SHP77 (cell line): ENCODE results near the gene TF.

Experiments
- DNase-seq, 2 experiments: peaks; one replicate each; lab custom pipeline; 2025; lab: John Stamatoyannopoulos, UW

Gene TF

DNA sequence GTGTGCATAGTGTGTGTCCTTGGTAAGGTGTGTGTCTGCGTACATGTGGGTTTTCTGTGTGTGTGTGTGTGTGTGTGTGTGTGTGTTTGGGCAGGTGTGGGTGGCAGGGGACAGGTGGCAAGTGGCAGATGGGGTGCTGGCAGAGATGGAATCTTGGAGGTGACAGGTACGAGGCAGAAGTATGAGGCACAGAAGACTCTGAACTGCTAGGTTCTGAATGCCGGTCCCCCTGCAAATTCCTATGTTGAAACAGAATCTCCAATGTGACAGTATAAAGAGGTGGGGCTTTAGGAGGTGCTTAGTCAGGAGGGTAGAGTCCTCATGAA is 89.2 kb downstream of the TF start:
- DNase-seq = no peak

DNA sequence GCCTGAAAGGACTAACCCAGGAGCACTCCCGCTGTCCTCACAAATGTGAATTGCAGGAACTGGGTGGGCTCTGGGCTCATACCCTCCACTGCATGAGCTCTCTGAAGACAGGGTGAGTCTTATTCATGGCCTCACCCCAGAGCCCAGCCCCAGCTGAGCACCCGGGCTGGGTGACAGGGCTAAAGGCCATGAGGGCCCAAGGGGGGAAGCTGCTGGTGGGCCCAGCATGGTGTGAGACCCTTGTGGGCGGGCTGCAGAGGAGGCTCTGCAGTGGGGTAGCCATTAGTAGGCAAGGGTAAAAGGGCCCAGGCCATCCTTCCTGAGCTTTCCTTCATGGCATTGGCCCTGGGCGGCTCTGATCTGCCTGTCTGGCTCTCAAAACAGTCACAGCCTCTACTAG is 89.8 kb downstream of the TF start:
- DNase-seq = no peak

DNA sequence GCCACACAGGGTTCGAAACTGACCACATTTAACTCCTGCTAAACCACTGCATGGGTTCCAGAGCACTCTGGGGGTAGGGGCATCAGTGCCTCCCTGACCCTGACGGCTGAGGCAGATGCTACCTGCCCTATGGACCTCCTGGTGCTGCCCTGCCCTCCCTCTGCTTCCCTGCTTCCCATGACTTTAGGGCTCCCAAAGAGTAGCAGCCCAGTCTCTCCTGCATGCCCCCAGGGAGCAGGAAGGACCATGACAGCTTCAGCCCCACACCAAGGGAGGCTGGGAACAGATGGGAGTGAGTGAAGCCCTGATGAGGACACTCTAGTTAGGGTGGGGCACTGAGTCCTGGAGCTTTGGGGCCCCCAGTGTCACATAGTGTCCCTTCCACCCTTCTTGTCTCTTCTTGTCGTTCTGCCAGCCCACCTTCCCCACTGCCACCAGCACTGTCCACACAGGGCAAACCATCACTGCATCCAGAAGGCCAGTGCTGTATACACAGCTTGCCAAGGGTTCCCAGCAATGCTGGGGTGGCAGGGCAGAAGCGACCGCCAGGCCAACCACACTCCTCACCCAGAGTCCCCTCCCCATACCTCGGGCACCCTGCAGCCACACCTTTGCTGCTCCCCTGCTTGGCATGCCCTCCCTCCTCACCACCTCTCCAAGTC is 90.4 kb downstream of the TF start:
- no peak for DNase-seq

DNA sequence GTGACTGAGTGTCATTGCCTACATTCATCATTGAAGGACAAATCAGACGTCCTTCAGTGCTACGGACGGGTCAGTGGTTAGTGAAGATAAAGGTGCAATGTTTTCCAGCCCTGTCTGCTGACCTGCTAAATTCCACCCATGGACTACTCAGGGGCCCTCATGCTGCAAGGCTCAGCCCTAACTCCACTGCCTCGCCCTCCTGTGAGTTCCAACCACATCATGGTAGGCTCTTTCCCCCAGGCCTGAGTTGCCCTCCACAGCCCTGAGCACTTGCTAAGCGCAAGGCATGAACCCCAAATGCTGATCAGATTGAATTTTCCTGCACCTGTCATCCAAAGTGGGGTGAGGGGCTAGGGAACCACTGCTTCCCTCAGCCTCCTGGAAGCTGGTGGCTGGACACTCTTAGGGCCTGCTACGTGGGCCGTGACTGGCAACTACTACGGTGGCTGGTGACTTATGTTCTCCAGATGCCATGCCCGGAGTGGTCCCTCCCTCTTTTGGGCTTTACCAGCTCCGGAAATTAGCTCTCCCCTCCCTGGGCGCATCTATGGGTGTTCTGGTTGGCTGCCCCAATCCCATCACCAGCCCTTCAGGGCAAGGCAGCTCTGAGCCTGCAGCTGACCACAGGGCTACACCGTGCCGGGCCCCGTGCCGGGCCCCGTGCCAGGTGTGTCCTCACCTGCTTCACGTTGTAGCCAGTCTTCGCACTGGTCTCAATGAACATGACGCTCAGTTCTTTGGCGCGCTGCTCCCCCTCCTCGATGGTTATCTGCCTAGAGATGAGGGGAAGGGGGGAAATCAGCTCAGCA is 91.5 kb downstream of the TF start:
- DNase-seq = no peak

DNA sequence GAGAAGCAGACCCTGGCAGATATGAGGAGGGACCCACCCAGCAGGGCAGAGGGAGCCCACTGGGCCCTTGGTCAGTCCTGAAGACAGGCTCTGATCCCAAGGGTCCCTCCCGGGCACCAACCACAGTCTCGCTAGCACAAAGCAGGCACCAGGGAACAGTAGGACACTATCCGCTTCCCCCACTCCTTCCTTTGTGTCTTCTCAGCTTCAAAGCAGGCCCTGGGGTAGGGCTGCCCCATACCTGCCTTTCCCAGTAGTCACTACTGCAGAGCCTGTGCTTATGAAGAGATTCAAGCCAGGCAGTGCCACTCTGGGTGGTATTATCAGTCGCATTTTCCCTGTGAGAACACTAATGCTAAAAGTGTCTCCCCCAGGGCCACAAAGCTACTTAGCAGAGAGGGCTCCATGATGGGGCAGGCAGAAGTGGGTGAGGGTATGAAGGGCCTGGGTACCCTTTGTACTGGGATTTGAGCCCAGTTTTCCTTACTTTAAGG is 92.2 kb downstream of the TF start:
- DNase-seq = no peak

DNA sequence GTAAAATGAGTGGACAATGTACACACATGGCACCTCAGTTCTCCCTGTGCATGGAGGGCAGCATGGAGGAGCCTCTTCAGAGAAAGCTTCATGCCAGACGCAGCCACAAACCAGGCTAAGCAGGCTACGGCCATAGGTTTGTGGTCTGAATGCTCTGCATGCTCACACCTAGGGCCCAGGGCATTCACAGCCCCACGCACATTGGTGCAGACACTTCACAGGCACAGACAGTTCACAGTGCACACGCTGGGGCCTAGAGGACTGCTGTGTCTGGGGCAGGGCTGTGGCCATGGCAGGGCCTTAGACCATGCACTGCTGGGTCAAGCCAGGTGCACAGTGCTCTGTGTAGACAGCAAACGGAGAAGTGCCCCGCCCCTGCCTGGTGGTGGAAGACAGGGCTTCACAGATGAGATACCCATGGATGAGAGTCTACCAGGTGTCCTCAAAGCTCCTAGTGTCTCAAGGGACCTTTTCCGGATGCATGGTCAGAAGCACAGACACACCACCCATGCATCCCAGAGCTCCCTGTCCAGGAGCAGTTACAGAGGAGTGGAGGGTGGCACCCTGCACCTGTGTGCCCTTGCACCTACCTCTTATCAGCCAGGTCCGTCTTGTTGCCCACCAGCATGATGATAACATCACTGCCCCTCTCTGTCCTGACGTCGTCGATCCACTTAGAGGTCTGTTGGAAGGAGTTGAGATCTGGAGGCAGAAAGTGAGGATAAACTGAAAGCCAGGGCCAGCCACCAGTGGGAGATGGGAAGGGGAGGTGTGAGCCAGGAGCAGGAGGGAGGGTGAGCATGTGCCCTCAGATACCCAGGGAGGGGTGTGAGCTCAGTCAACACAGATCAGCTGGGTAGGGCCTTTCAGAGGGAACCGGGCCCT is 93.0 kb downstream of the TF start:
- no peak for DNase-seq

DNA sequence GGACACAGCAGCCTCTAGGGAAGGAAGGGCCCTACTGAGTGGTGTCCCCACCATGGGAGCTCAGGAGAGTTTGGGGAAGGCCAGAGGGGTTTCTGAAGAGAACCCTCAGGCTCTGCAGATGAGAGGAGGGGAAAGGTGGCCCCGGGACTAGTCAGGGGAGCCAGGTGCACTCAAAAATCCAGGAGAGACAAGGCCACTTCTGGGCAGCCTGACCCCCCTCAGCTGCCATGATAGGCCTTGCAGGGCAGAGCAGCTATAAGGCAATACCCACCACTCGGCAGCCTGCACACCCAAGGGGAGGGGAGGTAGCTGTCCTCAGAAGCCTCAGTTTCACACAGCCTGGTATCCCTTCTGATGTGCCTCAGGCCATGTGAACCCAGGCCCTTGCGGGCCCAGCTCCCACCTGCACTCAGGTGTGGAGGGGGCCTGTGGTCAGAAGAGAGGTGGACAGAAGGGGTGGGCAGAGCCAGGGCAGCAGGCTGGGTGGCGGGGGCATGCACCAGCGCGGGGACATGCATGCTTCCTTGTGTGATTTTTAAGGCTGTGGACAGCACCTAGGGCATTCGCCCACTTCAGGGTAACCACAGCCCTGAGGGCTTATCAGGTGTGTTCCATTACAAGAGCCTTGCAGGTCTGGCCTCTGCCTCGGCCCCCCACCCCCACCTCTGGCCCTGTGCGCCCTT is 94.0 kb downstream of the TF start:
- DNase-seq = no peak

DNA sequence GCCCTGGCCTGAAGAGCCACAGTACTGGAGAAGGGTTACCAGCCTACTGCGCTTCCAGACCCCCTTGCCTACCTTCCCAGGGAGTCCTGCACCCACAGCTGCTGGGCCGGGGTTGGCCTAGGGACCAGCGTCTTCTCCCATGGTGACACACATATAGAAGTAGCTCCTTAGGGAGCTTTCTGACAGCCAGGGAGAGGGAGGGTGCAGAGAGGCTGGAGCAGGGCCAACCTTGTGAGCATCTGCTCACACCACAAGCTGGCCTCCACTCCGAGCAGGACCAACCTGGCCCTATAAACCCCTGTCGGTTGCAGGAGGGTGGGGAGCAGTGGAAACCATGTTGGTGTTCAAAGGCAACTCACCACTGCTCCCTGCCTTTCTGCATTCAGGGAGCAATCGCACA is 94.6 kb downstream of the TF start:
- no peak for DNase-seq

DNA sequence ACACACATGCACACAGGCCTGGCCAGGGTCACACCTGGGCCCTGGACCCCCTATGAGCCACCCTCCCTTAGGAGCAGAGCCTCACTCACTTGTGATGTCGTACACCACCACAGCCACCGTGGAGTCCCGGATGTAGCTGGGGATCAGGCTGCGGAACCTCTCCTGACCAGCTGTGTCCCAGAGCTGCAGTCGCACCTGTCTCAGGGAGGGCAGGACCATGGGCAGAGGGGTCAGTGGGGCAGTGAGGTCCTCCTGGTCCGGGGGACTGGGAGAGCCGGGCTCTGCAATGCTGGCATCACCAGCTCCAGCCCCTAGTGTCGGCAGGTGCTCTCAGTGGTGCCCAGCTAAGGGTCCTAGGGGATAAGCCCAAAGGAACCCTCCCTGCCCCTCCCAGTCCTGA is 95.0 kb downstream of the TF start:
- DNase-seq = no peak

DNA sequence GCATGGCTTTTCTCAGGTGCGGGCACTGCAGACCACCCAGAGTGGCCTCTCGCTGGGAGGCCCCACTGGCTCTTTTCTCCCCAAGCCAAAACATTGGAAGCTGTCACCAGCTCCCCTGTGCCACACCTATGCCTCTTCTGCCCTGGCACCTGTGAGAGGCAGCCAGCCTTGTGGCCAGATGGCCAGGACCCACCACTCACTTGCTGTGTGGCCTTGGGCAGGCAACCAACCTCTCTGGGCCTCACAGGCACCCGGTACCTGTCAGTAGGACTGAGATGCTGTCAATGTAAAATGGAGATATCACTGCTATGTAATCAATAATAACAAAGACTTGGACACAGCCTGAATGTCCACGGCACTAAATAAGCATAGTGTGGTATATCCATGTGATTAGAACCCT is 96.0 kb downstream of the TF start:
- DNase-seq = no peak

DNA sequence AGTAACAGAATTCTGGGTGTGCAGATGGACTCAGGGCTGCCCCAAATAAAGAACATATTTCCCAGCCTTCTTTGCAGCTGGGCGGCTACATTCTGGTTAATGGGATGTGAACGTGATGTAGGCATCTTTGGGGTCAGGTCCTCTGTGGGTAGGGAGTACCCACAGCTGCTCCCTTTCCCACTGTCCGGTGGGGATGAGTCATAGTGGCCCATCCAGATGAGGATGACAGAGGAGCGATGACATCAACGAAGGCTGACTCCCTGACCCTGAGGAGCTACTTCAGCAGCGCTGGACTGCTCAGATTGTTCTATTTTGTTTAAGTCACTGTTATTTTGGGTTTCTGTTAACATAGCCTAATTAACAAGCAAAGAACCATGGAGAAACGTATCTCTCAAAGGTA is 97.4 kb downstream of the TF start:
- no peak for DNase-seq

DNA sequence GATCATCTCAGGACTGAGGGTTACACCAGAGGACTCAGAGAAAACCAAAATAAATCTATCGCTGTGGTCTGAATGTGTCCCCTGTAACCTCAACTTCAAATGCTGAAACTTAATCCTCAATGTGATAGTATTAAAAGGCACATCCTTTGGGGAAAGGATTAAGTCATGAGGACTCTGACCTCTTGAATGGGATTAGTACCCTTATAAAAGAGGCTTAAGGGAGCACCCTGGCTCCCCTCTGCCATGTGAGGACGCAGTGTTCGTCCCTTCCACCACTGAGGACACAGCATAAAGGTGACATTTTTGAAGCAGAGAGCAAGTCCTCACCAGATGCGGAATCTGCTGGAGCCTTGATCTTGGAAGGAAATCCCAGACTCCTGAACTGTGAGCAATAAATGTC is 98.9 kb downstream of the TF start:
- DNase-seq = no peak
